WTC11 (cell line): ENCODE data around the gene OSGEP. TPM values are rescaled to one million over a fixed set of nuclear protein-coding genes. Genes with fewer than 3 reads are reported as not detected.

Source experiments
- E2F5 ChIP-seq: sonication (generic); formaldehyde crosslinking; IDR thresholded peaks from 2 replicates; pipeline ENCODE4 v1.8.1; 2022; ENCODE audit warnings: mild to moderate bottlenecking, moderate library complexity, missing genetic modification reagents
- EMX1 ChIP-seq: fragments of 250-450 bp; sonication (Bioruptor Pico); IDR thresholded peaks from 2 replicates; pipeline ENCODE4 v1.8.0; 2021; ENCODE audit warnings: mild to moderate bottlenecking
- ESRRA ChIP-seq: sonication (generic); formaldehyde crosslinking; IDR thresholded peaks from 2 replicates; pipeline ENCODE4 v1.8.1; 2022; ENCODE audit warnings: mild to moderate bottlenecking, missing genetic modification reagents, borderline replicate concordance
- ETV6 ChIP-seq: sonication (generic); formaldehyde crosslinking; IDR thresholded peaks from 2 replicates; pipeline ENCODE4 v1.8.1; 2022; ENCODE audit warnings: mild to moderate bottlenecking, missing genetic modification reagents
- FOXJ3 ChIP-seq: sonication (generic); formaldehyde crosslinking; IDR thresholded peaks from 2 replicates; pipeline ENCODE4 v1.9.0; 2021; ENCODE audit warnings: missing genetic modification reagents, mild to moderate bottlenecking, borderline replicate concordance
- FOXK1 ChIP-seq: sonication (generic); formaldehyde crosslinking; IDR thresholded peaks from 2 replicates; pipeline ENCODE4 v1.8.0; 2022; ENCODE audit warnings: mild to moderate bottlenecking, moderate library complexity, missing genetic modification reagents
- GABPB1 ChIP-seq: sonication (generic); formaldehyde crosslinking; IDR thresholded peaks from 2 replicates; pipeline ENCODE4 v1.8.1; 2023; ENCODE audit warnings: mild to moderate bottlenecking, missing genetic modification reagents
- HMGA2 ChIP-seq: fragments of 250-450 bp; sonication (Bioruptor Pico); IDR thresholded peaks from 2 replicates; pipeline ENCODE4 v1.4.0; 2021; ENCODE audit warnings: mild to moderate bottlenecking, moderate library complexity
- IRF1 ChIP-seq: sonication (generic); formaldehyde crosslinking; IDR thresholded peaks from 2 replicates; pipeline ENCODE4 v1.8.0; 2023; ENCODE audit warnings: missing genetic modification reagents
- IRF2 ChIP-seq: sonication (generic); formaldehyde crosslinking; IDR thresholded peaks from 2 replicates; pipeline ENCODE4 v1.8.0; 2022; ENCODE audit warnings: low read depth, missing genetic modification reagents, borderline replicate concordance
- JAZF1 ChIP-seq: fragments of 250-450 bp; sonication (Bioruptor Pico); IDR thresholded peaks from 2 replicates; pipeline ENCODE4 v1.9.0; 2021; ENCODE audit warnings: moderate library complexity, mild to moderate bottlenecking, inconsistent platforms
- JUN ChIP-seq: sonication (generic); formaldehyde crosslinking; IDR thresholded peaks from 2 replicates; pipeline ENCODE4 v1.8.0; 2023; ENCODE audit warnings: mild to moderate bottlenecking, missing genetic modification reagents
- NR3C1 ChIP-seq: sonication (generic); formaldehyde crosslinking; conservative IDR thresholded peaks from 2 replicates; pipeline ENCODE4 v1.8.1; 2023; ENCODE audit warnings: low read depth, mild to moderate bottlenecking, missing genetic modification reagents
- OVOL2 ChIP-seq: fragments of 250-450 bp; sonication (Bioruptor Pico); IDR thresholded peaks from 2 replicates; pipeline ENCODE4 v1.9.0; 2021; ENCODE audit warnings: mild to moderate bottlenecking, borderline replicate concordance
- PREB ChIP-seq: sonication (generic); formaldehyde crosslinking; IDR thresholded peaks from 2 replicates; pipeline ENCODE4 v1.8.1; 2022; ENCODE audit warnings: mild to moderate bottlenecking, missing genetic modification reagents, moderate library complexity, borderline replicate concordance
- SMAD3 ChIP-seq: sonication (generic); formaldehyde crosslinking; IDR thresholded peaks from 2 replicates; pipeline ENCODE4 v1.8.0; 2022; ENCODE audit warnings: missing genetic modification reagents, mild to moderate bottlenecking, borderline replicate concordance
- SOX15 ChIP-seq: fragments of 250-450 bp; sonication (Bioruptor Pico); IDR thresholded peaks from 2 replicates; pipeline ENCODE4 v1.9.0; 2021; ENCODE audit warnings: mild to moderate bottlenecking
- TEAD1 ChIP-seq: sonication (generic); formaldehyde crosslinking; IDR thresholded peaks from 2 replicates; pipeline ENCODE4 v1.8.0; 2022; ENCODE audit warnings: mild to moderate bottlenecking, missing genetic modification reagents
- TP53 ChIP-seq: sonication (generic); formaldehyde crosslinking; IDR thresholded peaks from 2 replicates; pipeline ENCODE4 v1.8.1; 2023; ENCODE audit warnings: mild to moderate bottlenecking, missing genetic modification reagents
- ZMAT4 ChIP-seq: fragments of 250-450 bp; sonication (Bioruptor Pico); IDR thresholded peaks from 2 replicates; pipeline ENCODE4 v1.9.0; 2021; ENCODE audit warnings: mild to moderate bottlenecking
- ZNF138 ChIP-seq: sonication (generic); formaldehyde crosslinking; conservative IDR thresholded peaks from 2 replicates; pipeline ENCODE4 v1.8.1; 2022; ENCODE audit warnings: mild to moderate bottlenecking, moderate library complexity, missing genetic modification reagents
- ZNF423 ChIP-seq: fragments of 250-450 bp; sonication (Bioruptor Pico); IDR thresholded peaks from 2 replicates; pipeline ENCODE4 v2.1.2; 2022; ENCODE audit warnings: mild to moderate bottlenecking, moderate library complexity
- total RNA-seq: library from RNA; stranded (reverse); gene quantifications from 3 replicates; pipeline ENCODE4 v1.2.3, GENCODE V29; 2021
- TF ChIP-seq, protein P1 (sequence below): sonication (generic); formaldehyde crosslinking; IDR thresholded peaks from 2 replicates; pipeline ENCODE4 v1.8.0; 2022; ENCODE audit warnings: mild to moderate bottlenecking, missing genetic modification reagents
- TF ChIP-seq, protein P2 (sequence below): sonication (generic); formaldehyde crosslinking; IDR thresholded peaks from 2 replicates; pipeline ENCODE4 v1.8.1; 2023; ENCODE audit warnings: mild to moderate bottlenecking, missing genetic modification reagents
- TF ChIP-seq, protein P3 (sequence below): sonication (generic); formaldehyde crosslinking; IDR thresholded peaks from 2 replicates; pipeline ENCODE4 v1.8.0; 2022; ENCODE audit warnings: mild to moderate bottlenecking, missing genetic modification reagents
- TF ChIP-seq, protein P4 (sequence below): fragments of 200-600 bp; IDR thresholded peaks from 2 replicates; pipeline ENCODE4 v1.8.0; 2022; ENCODE audit warnings: antibody characterized with exemption
- TF ChIP-seq, protein P5 (sequence below): fragments of 250-450 bp; sonication (Bioruptor Pico); IDR thresholded peaks from 2 replicates; pipeline ENCODE4 v1.8.0; 2021; ENCODE audit warnings: mild to moderate bottlenecking

OSGEP gene
- total RNA-seq, 1 experiment from 2014 or later = 40.0 TPM

DNA sequence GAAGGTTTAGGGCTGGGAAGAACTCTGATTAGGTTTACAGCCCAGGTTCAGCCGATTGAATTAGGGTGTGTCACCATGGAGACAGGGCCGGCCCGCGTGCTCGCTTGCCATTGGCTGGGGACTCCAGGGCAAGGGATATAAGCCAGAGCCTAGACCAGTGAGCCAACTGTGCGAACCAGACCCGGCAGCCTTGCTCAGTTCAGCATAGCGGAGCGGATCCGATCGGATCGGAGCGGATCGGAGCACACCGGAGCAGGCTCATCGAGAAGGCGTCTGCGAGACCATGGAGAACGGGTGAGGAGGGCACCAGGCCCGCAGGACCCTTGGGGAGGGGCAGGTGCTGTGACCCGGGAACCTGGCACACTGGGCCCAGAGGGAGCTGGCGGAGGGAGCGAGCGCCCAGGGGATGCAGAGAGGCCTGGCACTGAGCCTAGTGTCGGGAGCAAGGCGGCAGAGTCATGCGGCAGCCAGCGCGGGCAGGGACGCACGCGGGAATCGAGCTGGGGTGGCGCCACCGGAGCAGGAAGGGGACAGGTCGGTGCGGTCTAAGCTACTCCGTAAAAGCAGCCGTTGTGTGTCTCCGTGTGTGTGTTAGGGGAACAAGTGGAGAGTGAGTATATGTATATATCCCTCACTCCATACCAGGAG, 14.8 kb upstream of the OSGEP start, which contains the start of gene PNP (continued):
- TF ChIP-seq OVOL2 (CRISPR knock-in tag) (no peak), TEAD1 (CRISPR knock-in tag) (peak; percentile 82; the same call in 1 of the 2 replicates), IRF2 (CRISPR knock-in tag) (no peak), EMX1 (CRISPR knock-in tag) (no peak), ZMAT4 (CRISPR knock-in tag) (no peak), SMAD3 (CRISPR knock-in tag) (no peak), NR3C1 (CRISPR knock-in tag) (no peak), FOXK1 (0 out of 2 replicates have a peak, but pooled peaks have one; percentile 48), IRF1 (CRISPR knock-in tag) (0 out of 2 replicates have a peak, but pooled peaks have one; percentile 70), SOX15 (CRISPR knock-in tag) (no peak), JAZF1 (CRISPR knock-in tag) (no peak), ZNF423 (CRISPR knock-in tag) (no peak), JUN (CRISPR knock-in tag) (no peak), ZNF138 (CRISPR knock-in tag) (no peak), PREB (CRISPR knock-in tag) (peak; percentile 74; the same call in 1 of the 2 replicates), ESRRA (CRISPR knock-in tag) (no peak), GABPB1 (CRISPR knock-in tag) (peak; percentile 67; the same call in 1 of the 2 replicates), FOXJ3 (CRISPR knock-in tag) (no peak), E2F5 (no peak), ETV6 (CRISPR knock-in tag) (peak; percentile 86), HMGA2 (CRISPR knock-in tag) (no peak), TP53 (CRISPR knock-in tag) (no peak)
- TF ChIP-seq, protein P1, sequence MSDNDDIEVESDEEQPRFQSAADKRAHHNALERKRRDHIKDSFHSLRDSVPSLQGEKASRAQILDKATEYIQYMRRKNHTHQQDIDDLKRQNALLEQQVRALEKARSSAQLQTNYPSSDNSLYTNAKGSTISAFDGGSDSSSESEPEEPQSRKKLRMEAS (CRISPR knock-in tag) = peak; percentile 53; the same call in 1 of the 2 replicates
- TF ChIP-seq, protein P2, sequence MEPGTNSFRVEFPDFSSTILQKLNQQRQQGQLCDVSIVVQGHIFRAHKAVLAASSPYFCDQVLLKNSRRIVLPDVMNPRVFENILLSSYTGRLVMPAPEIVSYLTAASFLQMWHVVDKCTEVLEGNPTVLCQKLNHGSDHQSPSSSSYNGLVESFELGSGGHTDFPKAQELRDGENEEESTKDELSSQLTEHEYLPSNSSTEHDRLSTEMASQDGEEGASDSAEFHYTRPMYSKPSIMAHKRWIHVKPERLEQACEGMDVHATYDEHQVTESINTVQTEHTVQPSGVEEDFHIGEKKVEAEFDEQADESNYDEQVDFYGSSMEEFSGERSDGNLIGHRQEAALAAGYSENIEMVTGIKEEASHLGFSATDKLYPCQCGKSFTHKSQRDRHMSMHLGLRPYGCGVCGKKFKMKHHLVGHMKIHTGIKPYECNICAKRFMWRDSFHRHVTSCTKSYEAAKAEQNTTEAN (CRISPR knock-in tag) = peak; percentile 87; the same call in 1 of the 2 replicates
- TF ChIP-seq, protein P3, sequence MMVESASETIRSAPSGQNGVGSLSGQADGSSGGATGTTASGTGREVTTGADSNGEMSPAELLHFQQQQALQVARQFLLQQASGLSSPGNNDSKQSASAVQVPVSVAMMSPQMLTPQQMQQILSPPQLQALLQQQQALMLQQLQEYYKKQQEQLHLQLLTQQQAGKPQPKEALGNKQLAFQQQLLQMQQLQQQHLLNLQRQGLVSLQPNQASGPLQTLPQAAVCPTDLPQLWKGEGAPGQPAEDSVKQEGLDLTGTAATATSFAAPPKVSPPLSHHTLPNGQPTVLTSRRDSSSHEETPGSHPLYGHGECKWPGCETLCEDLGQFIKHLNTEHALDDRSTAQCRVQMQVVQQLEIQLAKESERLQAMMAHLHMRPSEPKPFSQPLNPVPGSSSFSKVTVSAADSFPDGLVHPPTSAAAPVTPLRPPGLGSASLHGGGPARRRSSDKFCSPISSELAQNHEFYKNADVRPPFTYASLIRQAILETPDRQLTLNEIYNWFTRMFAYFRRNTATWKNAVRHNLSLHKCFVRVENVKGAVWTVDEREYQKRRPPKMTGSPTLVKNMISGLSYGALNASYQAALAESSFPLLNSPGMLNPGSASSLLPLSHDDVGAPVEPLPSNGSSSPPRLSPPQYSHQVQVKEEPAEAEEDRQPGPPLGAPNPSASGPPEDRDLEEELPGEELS = peak; percentile 70; the same call in 1 of the 2 replicates
- TF ChIP-seq, protein P4, sequence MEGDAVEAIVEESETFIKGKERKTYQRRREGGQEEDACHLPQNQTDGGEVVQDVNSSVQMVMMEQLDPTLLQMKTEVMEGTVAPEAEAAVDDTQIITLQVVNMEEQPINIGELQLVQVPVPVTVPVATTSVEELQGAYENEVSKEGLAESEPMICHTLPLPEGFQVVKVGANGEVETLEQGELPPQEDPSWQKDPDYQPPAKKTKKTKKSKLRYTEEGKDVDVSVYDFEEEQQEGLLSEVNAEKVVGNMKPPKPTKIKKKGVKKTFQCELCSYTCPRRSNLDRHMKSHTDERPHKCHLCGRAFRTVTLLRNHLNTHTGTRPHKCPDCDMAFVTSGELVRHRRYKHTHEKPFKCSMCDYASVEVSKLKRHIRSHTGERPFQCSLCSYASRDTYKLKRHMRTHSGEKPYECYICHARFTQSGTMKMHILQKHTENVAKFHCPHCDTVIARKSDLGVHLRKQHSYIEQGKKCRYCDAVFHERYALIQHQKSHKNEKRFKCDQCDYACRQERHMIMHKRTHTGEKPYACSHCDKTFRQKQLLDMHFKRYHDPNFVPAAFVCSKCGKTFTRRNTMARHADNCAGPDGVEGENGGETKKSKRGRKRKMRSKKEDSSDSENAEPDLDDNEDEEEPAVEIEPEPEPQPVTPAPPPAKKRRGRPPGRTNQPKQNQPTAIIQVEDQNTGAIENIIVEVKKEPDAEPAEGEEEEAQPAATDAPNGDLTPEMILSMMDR = no peak
- TF ChIP-seq, protein P5, sequence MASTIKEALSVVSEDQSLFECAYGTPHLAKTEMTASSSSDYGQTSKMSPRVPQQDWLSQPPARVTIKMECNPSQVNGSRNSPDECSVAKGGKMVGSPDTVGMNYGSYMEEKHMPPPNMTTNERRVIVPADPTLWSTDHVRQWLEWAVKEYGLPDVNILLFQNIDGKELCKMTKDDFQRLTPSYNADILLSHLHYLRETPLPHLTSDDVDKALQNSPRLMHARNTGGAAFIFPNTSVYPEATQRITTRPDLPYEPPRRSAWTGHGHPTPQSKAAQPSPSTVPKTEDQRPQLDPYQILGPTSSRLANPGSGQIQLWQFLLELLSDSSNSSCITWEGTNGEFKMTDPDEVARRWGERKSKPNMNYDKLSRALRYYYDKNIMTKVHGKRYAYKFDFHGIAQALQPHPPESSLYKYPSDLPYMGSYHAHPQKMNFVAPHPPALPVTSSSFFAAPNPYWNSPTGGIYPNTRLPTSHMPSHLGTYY (CRISPR knock-in tag) = no peak
